Measurements from ENCODE around the gene LILRB4.
A peak's percentile ranks its signal among the peaks of the same experiment; 100 is the strongest.
"Not testable (repeated sequence)": the region's sequence is repeated elsewhere in the genome, so short reads cannot be mapped to it uniquely, and the experiment has no call there.

Gene LILRB4

DNA sequence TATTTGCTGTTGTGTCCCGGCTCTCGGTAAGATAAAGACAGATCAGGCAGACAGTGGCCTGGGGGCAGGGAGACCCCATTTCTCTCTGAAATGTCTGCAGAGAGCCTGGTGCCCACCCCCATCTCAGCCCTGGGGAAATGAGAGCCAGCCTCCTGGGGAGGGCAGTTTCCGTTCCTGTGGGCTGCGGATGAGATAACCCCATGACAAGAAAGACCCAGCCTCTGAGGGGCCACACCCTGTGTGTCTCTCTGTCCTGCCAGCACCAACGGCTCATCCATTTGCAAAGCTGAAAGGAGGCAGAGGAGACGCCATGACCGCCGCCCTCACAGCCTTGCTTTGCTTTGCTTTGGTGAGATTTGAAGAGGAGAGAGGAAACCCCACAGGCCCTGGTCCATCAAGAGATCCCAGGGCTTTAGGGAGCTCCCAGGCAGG lies 33.3 kb downstream of the LILRB4 start:
- no peak for DNase-seq

DNA sequence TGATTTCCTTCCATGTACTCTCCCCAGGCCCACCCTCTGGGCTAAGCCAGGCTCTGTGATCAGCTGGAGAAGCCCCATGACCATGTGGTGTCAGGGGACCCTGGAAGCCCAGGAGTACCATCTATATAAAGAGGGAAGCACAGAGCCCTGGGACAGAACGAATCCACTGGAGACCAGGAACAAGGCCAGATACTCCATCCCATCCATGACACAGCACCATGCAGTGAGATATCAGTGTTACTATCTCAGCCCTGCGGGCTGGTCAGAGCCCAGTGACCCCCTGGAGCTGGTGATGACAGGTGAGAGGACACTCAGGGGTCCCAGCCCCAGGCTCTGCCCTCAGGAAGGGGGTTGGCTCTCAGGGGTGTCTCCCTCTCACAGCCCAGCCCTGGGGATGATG lies 34.0 kb downstream of the LILRB4 start:
- no peak for DNase-seq

DNA sequence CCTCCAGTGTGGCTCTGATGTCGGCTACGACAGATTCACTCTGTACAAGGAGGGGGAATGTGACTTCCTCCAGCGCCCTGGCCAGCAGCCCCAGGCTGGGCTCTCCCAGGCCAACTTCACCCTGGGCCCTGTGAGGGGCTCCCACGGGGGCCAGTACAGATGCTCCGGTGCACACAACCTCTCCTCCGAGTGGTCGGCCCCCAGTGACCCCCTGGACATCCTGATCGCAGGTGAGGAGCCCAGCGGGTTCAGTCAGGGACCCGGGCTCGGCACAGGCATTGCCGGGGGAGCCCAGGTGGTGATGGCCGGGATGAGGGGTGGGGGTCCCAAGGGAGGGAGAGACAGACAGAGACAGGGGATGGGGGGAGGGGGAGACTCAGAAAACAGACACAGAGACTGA lies 34.9 kb downstream of the LILRB4 start:
- not testable (repeated sequence) for DNase-seq

DNA sequence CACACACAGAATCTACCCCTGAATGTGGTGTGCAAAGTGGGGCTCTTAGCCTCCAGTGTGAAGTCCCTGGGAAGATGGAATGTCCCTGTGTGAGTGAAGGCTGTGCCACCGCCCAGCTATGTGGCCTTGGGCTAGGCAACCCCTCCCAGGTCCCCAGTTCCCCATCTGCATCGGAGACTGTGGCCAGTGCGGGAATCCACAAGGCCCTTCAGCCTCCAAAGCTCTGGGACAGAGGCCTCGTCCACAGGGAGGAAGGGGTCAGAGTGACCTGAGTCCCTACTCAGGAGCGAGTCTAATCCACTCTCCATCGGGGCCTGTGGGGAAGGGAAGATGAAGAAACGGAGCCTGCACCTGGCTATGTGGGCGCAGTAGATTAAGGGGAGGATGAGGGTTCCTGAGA lies 42.1 kb downstream of the LILRB4 start:
- no peak for DNase-seq

DNA sequence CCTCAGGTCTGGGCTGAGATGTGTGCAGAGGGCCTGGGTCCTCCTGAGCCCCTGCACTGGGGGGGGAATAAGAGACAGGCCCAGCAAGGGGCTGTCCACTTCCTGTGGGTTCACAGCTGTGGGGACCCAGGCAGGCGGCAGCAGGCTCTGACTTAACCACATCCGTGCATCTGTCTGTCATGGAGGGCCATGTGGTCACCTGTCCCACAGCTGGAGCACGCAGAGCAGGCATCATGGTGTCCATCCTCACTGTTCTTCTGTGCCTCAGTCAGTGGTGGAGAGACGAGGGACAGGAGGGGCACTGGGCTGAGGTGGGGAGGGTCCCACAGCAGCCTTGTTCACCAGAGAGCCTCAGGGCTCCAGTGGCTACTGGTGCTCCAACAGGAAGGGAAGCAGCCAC lies 45.2 kb downstream of the LILRB4 start:
- peak; percentile 7 to 33 for DNase-seq

DNA sequence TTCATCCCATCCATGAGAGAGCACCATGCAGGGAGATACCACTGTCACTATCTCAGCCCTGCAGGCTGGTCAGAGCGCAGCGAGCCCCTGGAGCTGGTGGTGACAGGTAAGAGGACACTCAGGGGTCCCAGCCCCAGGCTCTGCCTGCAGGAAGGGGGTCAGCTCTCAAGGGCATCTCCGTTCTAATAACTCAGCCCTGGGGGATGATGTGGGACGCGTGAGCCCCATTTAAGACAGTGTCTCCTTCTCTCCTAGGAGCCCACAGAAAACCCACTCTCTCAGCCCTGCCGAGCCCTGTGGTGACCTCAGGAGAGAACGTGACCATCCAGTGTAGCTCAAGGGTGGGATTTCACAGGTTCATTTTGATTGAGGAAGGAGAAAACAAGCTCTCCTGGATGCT lies 46.0 kb downstream of the LILRB4 start:
- no peak for DNase-seq

DNA sequence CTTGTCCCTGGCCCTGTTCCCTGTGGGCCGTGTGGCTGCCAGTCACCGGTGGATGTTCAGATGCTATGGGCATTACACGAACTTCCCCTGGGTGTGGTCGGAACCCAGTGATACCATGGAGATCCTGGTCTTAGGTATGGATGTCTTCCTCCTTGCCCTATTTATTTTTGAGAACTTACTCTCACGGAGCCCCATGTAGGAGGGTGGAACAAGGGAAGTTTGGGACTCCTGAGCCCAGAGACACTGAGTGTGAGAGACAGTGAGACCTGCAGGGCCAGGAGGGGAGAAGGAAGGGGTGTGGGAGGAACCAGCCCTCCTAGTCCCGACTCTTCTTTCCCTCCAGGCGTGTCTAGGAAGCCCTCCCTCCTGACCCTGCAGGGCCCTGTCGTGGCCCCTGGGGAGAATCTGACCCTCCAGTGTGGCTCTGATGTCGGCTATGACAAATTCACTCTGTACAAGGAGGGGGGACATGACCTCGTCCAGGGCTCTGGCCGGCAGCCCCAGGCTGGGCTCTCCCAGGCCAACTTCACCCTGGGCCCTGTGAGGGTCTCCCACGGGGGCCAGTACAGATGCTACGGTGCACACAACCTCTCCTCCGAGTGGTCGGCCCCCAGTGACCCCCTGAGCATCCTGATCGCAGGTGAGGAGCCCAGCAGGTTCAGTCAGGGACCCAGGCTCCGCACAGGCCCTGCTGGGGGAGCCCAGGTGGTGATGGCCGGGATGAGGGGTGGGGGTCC lies 46.6 kb downstream of the LILRB4 start:
- no peak for DNase-seq

DNA sequence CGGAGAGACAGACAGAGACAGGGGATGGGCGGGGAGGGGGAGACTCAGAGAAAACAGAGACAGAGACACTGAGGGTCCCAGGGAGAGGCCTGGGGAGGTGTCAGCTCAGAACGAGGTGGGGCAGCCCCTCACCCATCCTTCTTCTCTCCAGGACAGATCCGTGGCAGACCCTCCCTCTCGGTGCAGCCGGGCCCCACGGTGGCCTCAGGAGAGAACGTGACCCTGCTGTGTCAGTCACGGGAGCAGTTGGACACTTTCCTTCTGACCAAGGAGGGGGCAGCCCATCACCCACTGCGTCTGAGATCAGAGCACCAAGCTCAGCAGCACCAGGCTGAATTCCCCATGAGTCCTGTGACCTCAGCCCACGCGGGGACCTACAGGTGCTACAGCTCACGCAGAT lies 47.2 kb downstream of the LILRB4 start:
- not testable (repeated sequence) for DNase-seq

Measured in CD4-positive, alpha-beta T cell treated with Interleukin-4 for 1 hour (primary cell).